ENCODE data around the gene LY6G5C. TPM values are rescaled to one million over a fixed set of nuclear protein-coding genes. Genes with fewer than 3 reads are reported as not detected.

Gene LY6G5C
- total and polyA plus RNA-seq, 9 of the 15 experiments (the other 6 are each of a cell fraction or from before 2014, with no cell fraction given), result 0.10 to 0.67 (median 0.46) TPM; not detected in 4

DNA sequence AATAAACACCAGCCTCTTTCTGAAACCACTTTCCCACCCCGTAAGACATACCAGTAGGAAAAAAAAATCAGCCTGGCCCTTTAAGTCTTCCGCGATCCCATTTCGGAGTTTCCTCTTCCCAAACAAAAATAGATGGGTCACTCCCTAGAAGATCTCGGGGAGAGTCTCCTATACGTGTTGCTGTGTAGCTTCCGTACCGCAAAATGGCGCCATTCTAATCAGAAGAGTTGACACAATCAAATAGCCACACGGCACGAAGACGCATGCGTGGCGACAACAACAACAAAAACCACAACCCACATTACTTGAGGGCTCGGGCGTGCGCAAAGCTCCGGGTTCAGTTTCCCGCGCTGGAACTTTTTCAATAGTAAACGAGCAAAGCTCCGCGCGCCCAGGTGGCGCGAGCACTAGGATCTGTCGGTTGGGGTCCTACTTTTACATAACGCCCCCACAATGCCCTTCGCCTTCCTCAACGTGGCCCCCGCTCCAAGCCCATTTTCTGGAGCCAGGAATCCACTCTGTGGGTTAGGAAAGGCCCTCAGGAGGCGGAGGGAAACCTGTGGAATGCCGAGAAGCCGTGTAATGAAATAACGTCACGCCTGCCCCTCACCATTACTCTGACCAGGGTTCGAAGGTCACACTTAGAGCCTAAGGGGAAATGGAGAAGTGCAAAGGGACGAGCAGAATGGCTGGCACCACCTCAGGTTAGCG, 15.9 kb downstream of the LY6G5C start, which contains the start of gene GPANK1 (continued):
- TF ChIP-seq, protein P1, sequence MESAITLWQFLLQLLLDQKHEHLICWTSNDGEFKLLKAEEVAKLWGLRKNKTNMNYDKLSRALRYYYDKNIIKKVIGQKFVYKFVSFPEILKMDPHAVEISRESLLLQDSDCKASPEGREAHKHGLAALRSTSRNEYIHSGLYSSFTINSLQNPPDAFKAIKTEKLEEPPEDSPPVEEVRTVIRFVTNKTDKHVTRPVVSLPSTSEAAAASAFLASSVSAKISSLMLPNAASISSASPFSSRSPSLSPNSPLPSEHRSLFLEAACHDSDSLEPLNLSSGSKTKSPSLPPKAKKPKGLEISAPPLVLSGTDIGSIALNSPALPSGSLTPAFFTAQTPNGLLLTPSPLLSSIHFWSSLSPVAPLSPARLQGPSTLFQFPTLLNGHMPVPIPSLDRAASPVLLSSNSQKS (CRISPR knock-in tag; IDR thresholded peaks at IDR 0.05), result no peak; the same call in 1 of the 2 replicates
- TF ChIP-seq GTF3C2 (IDR thresholded peaks at IDR 0.05; ENCODE audit: borderline replicate concordance, extremely low read depth, insufficient read length) (no peak), OTX1 (CRISPR knock-in tag; IDR thresholded peaks at IDR 0.05) (peak; percentile 83; the same call in 1 of the 2 replicates), ZBTB11 (CRISPR knock-in tag; IDR thresholded peaks at IDR 0.05) (no peak), CBFA2T2 (conservative IDR thresholded peaks at IDR 0.05) (no peak)
